T-helper 17 cell (primary cell): ENCODE measurements around the gene WNT5A. TPM values are rescaled to one million over a fixed set of nuclear protein-coding genes. Genes with fewer than 3 reads are reported as not detected.

Experiments used
- ATAC-seq: fragments of 150-1000 bp; cut with Tn5 transposase; 2 replicates; pipeline ENCODE4 v1.10.0; 2021; ENCODE audit warnings: mild to moderate bottlenecking, moderate library complexity
- DNase-seq, 3 donors: peaks; one replicate each; pipeline versions ENCODE4 v3.0.0 to v3.0.0-alpha.2; 2020 to 2021
- H3K9me3 ChIP-seq: one replicate; pipeline ENCODE4 v1.7.0; 2013; ENCODE audit warnings: low read length, mild to moderate bottlenecking; ENCODE audit not compliant: control insufficient read depth, poor library complexity, severe bottlenecking
- H3K27ac Mint-ChIP-seq: one replicate; pipeline ENCODE4 v1.8.0; 2022; ENCODE audit warnings: mild to moderate bottlenecking, moderate library complexity, mixed read lengths
- H3K27me3 Mint-ChIP-seq: one replicate; pipeline ENCODE4 v1.8.0; 2022; ENCODE audit warnings: mixed read lengths
- H3K36me3 Mint-ChIP-seq: one replicate; pipeline ENCODE4 v1.8.0; 2022; ENCODE audit warnings: low read depth, mixed read lengths
- H3K4me1 Mint-ChIP-seq: one replicate; pipeline ENCODE4 v1.8.0; 2022; ENCODE audit warnings: mild to moderate bottlenecking, mixed read lengths
- H3K4me3 Mint-ChIP-seq: one replicate; pipeline ENCODE4 v1.8.0; 2022; ENCODE audit warnings: mild to moderate bottlenecking, moderate library complexity, mixed read lengths
- total RNA-seq, 4 donors: library from RNA in 2 of 4; stranded (reverse) in 2 of 4; gene quantifications; one replicate each; pipeline ENCODE4 v1.2.3 and lab custom pipeline; 2022 to 2026

The WNT5A gene
- total RNA-seq, 2 donors from 2014 or later, result not detected

GRCh38 chr3:55441499-55441898, 45.6 kb downstream of the WNT5A start:
- H3K36me3 Mint-ChIP-seq, result no peaks in the 10 kb centered on the region
- H3K27ac Mint-ChIP-seq, result no peak overlapping the region
- no peaks in the 10 kb centered on the region for H3K4me1 Mint-ChIP-seq
- no peak overlapping the region for H3K4me3 Mint-ChIP-seq
- H3K9me3 ChIP-seq, result no peaks in the 10 kb centered on the region
- DNase-seq (no peak), ATAC-seq (no peak)
- no peaks in the 10 kb centered on the region for H3K27me3 Mint-ChIP-seq

DNA sequence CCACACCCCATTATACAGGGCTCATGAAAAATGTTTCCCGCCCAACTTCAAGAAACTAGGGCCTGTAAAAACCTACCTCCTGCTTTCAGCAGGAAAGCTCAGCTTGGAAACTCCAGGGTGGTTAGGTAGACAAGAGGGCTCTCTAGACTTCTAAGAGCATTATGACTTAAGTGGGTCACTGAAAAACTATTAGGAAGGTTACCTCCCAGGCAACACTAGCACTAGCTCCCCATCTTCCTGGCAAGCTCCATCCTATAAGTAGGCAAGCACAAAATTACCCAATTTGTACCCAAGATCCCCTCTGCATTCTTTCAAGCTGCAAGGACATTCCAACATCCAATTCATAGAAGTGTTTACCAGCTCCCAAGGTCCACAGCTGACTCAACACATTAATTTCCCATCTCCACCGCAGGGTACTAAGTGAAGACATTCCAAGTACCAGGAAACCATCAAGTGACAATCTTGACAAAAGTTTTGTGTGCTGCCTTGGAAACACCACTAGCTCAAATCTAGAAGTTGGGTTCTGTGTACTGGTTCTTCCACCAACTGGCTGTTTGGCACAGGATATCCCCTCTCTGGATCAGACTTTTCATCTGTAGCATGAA, 46.9 kb downstream of the WNT5A start:
- no peak overlapping the region for H3K27ac Mint-ChIP-seq
- no peak for ATAC-seq
- H3K4me1 Mint-ChIP-seq, result no peaks in the 10 kb centered on the region
- no peaks in the 10 kb centered on the region for H3K9me3 ChIP-seq
- no peak for DNase-seq
- H3K36me3 Mint-ChIP-seq, result no peaks in the 10 kb centered on the region
- no peak overlapping the region for H3K4me3 Mint-ChIP-seq
- H3K27me3 Mint-ChIP-seq, result no peaks in the 10 kb centered on the region

DNA sequence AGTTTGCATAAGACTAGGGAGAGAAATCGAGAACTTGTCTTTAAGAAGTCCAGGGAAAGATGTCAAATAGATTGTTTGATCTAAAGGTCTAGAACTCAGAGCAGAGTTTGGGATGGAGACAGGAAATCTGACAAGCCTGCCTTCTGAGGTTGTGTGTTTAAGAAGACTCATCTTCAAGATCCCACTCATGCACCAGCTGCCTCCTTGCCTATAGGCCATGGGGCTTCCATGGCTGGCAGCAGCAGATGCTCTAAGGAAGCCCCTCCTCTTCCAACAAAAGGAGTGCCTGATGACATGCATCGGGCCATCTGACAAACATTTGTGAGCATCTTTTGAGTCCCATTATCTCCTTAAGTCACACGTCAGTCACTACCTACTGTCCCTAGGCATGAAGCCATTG, 47.4 kb downstream of the WNT5A start:
- no peak for ATAC-seq
- no peak for DNase-seq
- Mint-ChIP-seq H3K36me3 (no peaks in the 10 kb centered on the region), H3K4me3 (no peak overlapping the region), H3K27ac (no peak overlapping the region), H3K4me1 (no peaks in the 10 kb centered on the region), H3K27me3 (no peaks in the 10 kb centered on the region)
- H3K9me3 ChIP-seq, result no peaks in the 10 kb centered on the region

- ATAC-seq, result no peak
- H3K27me3 Mint-ChIP-seq, result no peaks in the 10 kb centered on the region
- H3K9me3 ChIP-seq, result no peaks in the 10 kb centered on the region
- H3K27ac Mint-ChIP-seq, result no peak overlapping the region
- no peaks in the 10 kb centered on the region for H3K36me3 Mint-ChIP-seq
- H3K4me1 Mint-ChIP-seq, result no peaks in the 10 kb centered on the region
- DNase-seq, result no peak
- H3K4me3 Mint-ChIP-seq, result no peak overlapping the region
Observed at GRCh38 chr3:55436644-55437043, 50.5 kb downstream of the WNT5A start.

- no peaks in the 10 kb centered on the region for H3K4me1 Mint-ChIP-seq
- no peak overlapping the region for H3K4me3 Mint-ChIP-seq
- no peaks in the 10 kb centered on the region for H3K36me3 Mint-ChIP-seq
- no peaks in the 10 kb centered on the region for H3K9me3 ChIP-seq
- no peak overlapping the region for H3K27ac Mint-ChIP-seq
- no peak for ATAC-seq
- DNase-seq, result no peak
- no peaks in the 10 kb centered on the region for H3K27me3 Mint-ChIP-seq
Observed at GRCh38 chr3:55435491-55435890, 51.6 kb downstream of the WNT5A start.

- H3K36me3 Mint-ChIP-seq, result no peaks in the 10 kb centered on the region
- H3K4me3 Mint-ChIP-seq, result no peak overlapping the region
- H3K27me3 Mint-ChIP-seq, result no peaks in the 10 kb centered on the region
- DNase-seq (no peak), ATAC-seq (no peak)
- no peak overlapping the region for H3K27ac Mint-ChIP-seq
- no peaks in the 10 kb centered on the region for H3K9me3 ChIP-seq
- H3K4me1 Mint-ChIP-seq, result no peaks in the 10 kb centered on the region
Observed at GRCh38 chr3:55434789-55435188, 52.3 kb downstream of the WNT5A start.

- ATAC-seq (no peak), DNase-seq (no peak)
- Mint-ChIP-seq H3K27ac (no peak overlapping the region), H3K4me3 (no peak overlapping the region), H3K36me3 (no peaks in the 10 kb centered on the region), H3K27me3 (peaks cover 6% of the 10 kb centered on the region), H3K4me1 (no peaks in the 10 kb centered on the region)
- H3K9me3 ChIP-seq, result no peaks in the 10 kb centered on the region
Observed at GRCh38 chr3:55431041-55431440, 56.1 kb downstream of the WNT5A start.

- no peak overlapping the region for H3K4me3 Mint-ChIP-seq
- DNase-seq, result no peak
- no peak for ATAC-seq
- no peak overlapping the region for H3K27ac Mint-ChIP-seq
- H3K36me3 Mint-ChIP-seq, result no peaks in the 10 kb centered on the region
- H3K4me1 Mint-ChIP-seq, result no peaks in the 10 kb centered on the region
- peaks cover 6% of the 10 kb centered on the region for H3K27me3 Mint-ChIP-seq
- no peaks in the 10 kb centered on the region for H3K9me3 ChIP-seq
Observed at GRCh38 chr3:55427739-55428138, 59.4 kb downstream of the WNT5A start.

- Mint-ChIP-seq H3K27me3 (peaks cover 6% of the 10 kb centered on the region), H3K27ac (no peak overlapping the region), H3K4me3 (no peak overlapping the region), H3K4me1 (no peaks in the 10 kb centered on the region), H3K36me3 (no peaks in the 10 kb centered on the region)
- ATAC-seq (no peak), DNase-seq (no peak)
- no peaks in the 10 kb centered on the region for H3K9me3 ChIP-seq
Observed at GRCh38 chr3:55426486-55426885, 60.6 kb downstream of the WNT5A start.

- DNase-seq, result no peak
- Mint-ChIP-seq H3K36me3 (no peaks in the 10 kb centered on the region), H3K4me1 (no peaks in the 10 kb centered on the region), H3K27me3 (peaks cover 6% of the 10 kb centered on the region), H3K27ac (no peak overlapping the region), H3K4me3 (no peak overlapping the region)
- no peaks in the 10 kb centered on the region for H3K9me3 ChIP-seq
- ATAC-seq, result no peak
Observed at GRCh38 chr3:55423782-55424181, 63.3 kb downstream of the WNT5A start.

GRCh38 chr3:55417211-55417610, 69.9 kb downstream of the WNT5A start:
- no peak for ATAC-seq
- Mint-ChIP-seq H3K27me3 (no peaks in the 10 kb centered on the region), H3K27ac (no peak overlapping the region)

DNA sequence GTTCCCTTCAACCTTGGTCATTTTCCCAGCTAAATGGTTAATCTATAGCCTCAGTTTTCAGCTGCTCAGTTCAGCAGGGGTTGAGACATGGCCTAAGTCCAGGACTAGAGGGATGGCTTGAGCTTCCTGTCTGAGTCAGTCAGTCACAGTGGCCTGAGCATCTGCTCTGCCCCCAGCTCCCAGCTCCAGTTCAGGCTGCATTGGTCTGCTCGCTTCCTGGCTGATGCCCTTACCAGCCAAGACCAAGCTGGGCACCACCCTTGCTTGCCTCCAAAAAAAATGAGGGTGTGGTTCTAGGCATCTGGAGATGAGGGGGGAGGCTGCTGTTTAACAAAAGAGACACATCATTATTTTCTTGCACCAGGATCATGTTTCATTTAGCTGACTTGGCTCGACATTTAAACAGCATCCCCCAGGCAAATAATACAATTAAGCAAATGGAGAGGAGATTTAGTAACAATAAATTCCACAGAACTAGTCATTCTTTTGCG, 70.7 kb downstream of the WNT5A start:
- no peak overlapping the region for H3K4me3 Mint-ChIP-seq

More at GRCh38 chr3:55417211-55417610, 69.9 kb downstream of the WNT5A start:
- no peaks in the 10 kb centered on the region for H3K9me3 ChIP-seq
- no peak for DNase-seq
- no peaks in the 10 kb centered on the region for H3K4me1 Mint-ChIP-seq
- H3K36me3 Mint-ChIP-seq, result no peaks in the 10 kb centered on the region
- H3K4me3 Mint-ChIP-seq, result no peak overlapping the region

More for the DNA sequence above, 70.7 kb downstream of the WNT5A start:
- Mint-ChIP-seq H3K36me3 (no peaks in the 10 kb centered on the region), H3K27me3 (no peaks in the 10 kb centered on the region), H3K27ac (no peak overlapping the region), H3K4me1 (no peaks in the 10 kb centered on the region)
- ATAC-seq (no peak), DNase-seq (no peak)
- H3K9me3 ChIP-seq, result no peaks in the 10 kb centered on the region
